NCI-H69 (cell line): ENCODE measurements around the gene PKNOX2.

Source experiments
- DNase-seq: peaks from one replicate; lab custom pipeline; 2025; lab: John Stamatoyannopoulos, UW

PKNOX2 gene

DNA sequence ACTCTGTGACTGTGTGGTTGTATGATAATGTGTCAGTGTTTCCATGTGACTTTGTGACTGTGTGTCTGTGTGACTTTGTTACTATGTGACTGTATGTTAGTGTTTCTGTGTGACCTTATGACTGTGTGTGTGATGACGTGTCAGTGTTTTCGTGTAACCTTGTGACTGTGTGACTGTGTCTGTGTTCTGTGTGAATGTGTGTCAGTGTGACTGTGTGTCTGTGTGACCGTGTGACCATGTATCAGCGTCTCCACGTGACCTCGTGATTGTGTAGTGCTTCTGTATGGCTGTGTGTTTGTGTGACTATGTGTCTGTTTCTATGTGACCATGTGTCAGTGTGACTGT, 9.5 kb upstream of the PKNOX2 start:
- DNase-seq, result no peak

DNA sequence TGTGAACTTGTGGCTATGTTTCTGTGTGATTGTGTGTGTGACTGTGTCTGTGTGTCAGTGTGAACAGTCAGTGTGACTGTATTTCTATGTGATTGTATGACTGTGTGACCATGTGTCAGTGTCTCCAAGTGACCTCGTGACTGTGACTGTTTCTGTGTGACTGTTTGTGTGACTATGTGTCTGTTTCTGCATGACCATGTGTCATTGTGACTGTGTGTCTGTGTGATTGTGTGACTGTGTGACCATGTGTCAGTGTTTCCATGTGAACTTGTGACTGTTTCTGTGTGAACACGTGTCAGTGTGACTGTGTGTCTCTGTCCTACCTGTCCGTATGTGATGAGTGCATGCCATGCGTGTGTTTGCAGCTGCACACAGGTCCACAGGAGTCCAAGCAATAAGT, 8.8 kb upstream of the PKNOX2 start:
- DNase-seq, result no peak

DNA sequence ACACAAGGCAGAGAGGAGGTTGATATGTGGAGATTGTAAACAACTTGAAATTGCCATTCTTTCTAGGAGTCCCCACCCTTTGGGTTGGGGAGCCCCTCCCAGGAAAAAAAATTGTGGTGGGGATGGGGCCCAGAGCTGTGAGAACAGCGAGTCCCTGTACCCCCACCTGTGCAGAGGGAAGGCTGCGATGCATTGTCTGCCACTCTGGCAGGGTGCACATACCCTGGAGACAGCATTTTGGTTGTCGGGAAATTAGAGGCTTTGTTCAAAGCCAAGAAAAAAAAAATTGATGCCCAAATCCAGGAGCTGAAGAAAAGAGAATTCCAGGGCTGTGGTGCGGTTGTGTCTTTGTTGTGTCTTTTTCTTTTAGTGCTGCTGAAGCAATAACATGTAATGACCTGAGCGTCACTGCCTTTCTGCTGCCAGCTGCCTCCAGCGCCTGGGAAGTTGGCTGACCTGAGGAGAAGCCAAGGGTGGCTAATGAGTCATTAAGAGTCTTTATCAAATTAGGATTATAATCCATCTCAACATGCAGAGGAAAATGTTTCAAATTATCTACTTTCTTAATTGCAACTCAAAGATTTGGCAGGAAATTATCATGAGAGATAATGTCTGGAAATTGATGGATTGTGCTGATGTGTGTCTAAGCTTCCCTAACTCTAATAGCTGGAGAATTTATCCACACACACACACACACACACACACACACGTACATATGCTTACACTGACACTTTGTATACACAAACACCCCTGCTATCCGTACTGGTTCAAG, 8.0 kb upstream of the PKNOX2 start:
- DNase-seq, result peak; percentile 25

DNA sequence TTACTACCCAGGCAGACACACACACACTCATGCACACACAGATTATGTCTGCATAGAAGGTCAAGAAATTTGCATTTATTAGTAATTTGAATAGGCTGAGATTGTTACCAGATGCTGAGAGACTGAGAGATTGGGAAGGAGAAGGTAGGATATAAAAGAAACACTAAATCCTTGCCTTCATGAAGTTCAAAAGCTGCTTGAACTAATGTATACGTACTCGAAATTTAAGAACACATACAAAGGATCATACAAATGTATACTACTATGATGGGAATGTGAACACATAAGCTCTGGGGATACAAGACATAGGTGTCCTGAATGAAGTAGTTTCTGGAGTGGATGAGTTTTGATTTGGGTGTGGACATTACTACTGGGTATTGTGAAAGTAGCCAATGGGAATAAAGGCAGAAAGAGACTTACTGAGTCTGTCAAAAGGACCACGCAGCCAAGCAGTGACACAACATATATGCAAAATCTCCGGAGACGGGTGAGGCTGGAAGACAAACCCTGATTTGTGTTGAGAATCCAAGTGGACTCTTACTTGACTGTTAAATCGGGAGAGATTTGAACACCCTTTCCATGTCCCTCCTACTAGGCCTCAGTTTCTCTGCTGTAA, 7.3 kb upstream of the PKNOX2 start:
- DNase-seq, result no peak

DNA sequence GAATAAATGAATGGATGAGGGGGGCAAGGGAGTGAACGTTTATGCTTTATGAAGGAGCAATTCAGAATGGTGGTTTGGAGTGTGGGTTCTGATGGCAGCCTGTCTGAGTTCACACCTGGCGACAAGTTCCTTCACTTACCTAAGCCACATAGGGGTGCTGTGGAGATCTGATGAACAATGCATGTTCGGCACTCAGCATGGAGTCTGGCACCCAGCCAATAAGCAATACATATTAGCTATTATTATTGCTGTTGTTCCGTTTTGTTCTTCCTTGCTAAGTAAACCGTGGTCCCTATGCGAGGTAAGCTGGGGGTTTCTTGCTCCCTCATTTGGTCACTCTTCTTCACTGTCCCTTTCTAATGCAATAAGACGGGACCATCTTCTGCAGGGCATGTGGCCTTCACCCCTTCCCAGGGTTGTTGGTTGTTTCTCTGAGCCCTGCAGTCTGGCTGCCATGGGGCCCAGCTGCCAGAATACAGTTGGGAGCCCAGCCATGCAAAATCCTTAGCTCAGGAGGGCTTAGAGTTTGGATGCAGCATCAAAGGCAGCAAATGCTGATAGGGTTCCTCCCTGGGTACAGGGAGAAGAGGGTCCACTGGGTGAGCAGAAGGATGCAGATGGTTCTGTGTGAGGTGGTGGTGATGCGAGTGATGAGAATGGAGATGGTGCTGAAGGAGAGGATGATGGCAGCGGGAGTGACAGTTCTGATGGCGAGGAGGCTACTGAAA, 6.4 kb upstream of the PKNOX2 start:
- peak; percentile 45 for DNase-seq

DNA sequence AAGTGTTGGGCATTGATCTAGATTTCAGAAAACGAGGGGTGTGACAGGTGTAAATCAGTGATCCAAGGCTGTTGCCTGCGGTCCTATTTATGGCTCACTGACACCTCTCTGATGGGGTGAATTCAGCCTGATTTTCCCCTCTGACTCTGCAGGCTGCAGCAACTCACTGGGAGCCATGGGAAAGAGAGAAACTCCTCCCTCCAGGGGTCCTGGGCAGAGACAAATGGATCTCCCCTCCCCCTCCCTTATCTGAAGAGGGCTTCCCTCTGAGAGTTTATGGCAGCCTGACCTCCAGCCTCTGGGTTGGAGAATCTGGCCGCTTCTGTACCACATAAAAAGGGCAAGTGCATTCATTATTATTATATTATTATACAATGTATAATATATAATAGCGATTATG, 1.8 kb upstream of the PKNOX2 start:
- DNase-seq, result no peak

DNA sequence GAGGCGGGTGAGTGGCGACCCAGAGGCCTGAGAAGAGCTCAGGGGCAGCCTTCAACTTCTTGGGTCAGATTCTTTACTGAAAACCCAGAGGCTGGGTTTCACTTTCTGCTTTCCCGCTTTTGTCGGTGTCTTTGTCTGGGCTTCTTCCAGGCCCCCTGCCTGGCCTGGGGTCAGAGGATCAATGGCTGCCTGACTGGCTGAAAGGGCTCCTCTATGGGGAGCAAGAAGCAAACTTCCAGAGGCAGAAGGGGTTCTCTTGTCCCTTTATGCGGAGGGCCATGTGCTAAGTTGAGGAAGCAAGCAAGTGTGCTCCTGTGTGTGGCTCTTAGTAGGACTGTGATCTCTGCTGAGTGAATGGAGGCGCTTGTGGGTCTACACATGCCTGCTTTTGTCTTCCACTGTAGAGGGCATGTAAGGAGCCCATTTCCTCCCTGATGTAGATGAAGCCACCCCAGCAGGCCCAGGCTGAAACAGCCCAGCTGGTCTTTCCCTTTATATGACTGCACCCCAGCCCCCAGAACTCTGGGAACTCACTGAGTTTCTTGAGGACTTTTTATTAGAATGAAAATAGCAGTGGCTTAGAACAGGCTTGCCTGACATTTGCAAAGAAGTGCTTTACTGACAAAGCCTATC, 1.0 kb upstream of the PKNOX2 start:
- DNase-seq, result no peak

DNA sequence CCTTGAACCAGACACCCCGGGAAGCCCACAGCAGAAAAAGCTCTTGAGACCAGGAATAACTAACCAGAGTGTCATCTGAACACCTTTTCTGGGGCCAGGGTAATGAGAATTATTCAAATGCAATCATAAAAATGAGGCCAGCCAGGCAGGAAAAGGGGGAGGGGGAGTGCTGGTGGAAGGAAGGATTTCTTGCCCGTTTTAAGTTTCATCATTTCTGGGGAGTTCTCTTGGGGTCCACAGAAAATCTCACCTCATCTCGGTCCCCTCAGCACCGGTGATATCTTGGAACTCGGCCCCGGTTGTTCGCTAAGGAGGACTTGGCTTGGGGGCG, 495 bp upstream of the PKNOX2 start:
- no peak for DNase-seq

DNA sequence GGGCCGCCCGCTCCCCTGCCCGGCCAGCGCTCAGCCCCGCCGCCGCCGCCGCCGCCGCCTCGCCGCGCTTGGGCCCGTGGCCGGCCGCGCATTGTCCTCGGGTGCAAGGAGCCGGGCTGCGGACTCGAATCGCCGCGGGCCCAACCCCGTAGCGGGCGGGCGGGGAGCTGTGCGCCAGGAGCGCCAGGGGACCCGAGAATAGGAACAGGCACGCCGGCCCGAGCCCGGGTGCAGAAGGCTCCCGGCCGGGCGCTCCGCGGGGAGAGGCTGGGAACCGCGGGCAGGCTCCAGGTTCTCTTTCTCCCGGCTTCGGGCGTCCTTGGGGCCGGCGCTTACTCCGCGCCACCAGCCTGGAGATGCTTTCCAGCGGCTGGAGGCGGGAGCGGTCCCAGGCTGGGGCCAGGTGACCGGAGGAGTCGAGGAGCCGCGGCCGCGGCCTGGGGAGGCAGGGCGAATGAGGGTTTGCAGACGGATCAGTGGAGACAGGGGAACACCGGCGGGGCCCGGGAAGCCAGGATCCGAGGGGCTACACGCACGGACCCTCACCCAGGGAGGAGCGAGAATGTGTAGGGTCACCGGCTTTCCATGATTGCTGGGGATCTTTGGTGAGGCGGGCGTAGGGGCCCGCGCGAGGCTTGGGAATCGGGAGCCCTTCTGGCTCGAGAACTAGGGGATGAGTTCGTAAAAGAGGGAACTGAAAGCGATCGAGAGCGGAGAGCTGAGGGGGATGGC, 726 bp downstream of the PKNOX2 start:
- peak; percentile 68 for DNase-seq

DNA sequence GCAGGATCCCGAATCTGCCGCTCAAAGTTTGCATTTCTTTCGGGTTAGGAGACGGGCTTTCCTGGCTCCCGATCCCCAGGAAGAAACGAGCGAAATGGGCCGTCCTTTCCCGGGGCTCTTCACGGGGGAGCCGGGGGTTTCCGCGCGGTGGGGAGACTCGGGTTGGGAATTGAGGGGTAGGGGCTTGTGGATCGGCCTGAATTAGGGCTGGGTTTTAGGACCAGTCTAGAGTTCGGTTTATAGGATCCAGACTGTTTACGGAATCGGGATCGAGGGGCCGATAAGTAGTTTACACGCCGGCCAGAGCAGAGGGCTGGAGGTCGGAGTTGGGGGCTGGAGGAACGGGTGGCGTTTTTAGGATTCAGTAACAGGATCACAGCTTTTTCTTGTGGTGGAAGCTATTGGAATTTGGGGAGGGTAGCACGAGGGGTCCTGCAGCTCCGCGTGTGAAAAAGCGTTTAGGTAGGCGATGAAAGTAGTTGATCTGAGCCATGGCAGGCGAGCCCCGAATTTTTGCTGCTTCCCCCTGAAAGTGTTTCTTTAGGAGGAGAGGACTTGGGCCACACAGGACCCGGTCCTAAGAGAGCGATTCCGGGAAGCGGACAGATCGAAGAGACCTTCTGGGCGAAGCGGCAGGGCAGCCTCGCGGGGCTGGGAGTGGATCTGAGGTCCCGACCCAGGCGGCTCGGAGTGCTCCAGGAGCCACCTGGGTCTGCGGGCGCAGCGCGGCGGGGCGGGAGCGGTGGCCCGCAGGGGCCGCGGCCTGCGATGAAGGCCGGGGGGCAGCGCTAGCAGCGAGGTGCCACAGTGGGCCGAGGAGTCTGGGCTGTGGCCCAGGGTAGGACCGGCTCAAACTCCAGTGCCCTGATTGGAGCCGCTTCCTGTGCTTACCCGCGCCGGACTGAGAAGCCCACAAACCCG, 1.6 kb downstream of the PKNOX2 start:
- DNase-seq, result no peak

DNA sequence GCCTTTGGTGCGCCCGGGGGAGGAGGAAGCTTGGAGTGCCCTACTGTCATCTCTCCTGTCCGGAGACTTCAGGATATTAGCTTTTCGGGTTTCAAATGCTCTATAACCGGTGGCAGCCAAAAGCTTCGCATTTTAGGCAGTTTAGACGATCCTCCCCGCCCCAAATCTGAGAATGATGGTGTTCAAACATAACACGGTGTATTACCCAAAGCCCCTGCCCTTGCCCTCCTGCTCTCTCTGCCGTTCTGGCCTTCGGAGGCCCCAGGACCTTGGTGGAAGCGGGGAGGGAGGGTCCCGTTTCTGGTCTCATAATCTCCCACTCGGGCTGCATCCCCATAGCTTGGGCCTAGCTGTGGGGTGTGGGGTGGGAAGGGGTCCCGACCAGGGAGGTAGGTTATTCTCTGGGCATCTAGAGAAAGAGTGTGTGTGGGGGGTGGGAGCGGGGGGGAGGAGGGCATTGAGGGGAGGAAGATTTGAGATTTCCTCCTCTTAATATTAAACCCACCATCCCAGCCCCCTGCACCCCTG, 2.3 kb downstream of the PKNOX2 start:
- DNase-seq, result no peak

DNA sequence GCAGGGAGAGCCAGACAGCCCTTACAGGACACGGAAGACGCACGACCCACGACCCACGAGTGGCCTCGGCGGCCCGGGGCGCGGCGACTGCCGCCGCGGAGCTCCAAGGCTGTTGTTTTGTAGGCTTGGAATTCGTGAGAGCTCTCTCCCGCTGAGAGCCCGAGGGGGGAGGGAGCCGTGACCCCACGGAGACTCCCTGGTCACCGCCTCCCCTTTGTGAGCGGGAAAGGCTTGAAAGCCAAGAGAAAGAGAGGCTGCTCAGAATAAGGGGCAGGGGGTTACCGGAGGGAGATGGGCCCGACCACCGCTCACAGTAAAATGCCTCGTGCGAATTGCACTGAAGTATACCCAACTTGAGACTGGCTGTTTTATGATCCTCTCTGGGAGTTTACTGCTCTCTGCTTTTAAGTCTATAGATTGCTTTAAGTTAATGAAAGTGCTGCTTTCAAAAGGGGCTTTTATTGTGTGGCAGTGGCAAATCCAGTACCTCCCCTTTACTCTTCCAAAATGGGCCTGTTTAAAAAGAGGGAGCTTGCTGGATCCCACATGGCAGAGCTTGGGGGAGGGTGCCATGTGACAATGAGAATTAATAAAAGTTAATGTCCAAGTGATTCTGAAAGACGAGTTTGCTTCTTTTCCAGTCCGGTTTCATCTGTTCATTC, 2.9 kb downstream of the PKNOX2 start:
- DNase-seq, result no peak

DNA sequence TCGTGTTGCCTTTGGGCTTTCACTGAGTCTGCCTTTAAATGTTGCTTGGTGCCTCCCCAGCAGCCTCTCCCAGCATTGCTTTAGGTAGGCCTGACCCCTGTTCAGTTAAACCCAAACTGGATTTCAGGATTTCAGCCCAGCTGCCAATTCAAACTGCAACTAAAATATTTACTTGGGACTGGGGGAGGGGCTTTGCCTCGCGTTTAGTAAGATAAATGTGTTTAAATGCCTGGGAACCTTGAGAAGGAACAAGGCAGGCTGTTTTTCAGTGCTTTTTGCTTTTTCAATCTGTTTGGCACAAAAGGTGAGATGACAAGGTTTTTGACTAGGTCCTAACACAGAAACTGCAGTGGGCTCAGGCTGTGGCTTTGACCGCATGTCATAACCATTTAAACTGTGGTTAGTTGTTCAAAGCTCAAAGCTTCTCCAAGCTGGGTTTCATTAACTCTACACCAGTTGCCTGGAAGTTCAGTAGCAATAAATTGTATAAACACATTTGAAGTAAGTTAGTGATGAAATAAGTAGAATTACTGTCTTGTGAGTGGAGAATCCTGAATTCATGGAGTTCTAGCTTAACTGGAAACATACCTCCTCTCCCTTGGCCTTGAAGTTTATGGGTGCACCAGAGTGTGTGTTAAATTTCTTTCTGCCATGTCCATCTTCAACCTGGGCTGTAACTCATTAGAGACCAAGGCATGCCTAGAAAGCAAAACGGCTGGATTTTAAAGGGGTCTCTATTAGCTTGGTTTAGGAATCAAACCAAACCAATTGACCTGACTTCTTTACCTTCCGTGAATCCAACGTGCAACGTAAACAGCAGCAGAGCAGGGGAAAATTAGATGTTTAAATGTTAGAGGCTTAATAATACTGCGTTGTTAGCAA, 3.6 kb downstream of the PKNOX2 start:
- no peak for DNase-seq

DNA sequence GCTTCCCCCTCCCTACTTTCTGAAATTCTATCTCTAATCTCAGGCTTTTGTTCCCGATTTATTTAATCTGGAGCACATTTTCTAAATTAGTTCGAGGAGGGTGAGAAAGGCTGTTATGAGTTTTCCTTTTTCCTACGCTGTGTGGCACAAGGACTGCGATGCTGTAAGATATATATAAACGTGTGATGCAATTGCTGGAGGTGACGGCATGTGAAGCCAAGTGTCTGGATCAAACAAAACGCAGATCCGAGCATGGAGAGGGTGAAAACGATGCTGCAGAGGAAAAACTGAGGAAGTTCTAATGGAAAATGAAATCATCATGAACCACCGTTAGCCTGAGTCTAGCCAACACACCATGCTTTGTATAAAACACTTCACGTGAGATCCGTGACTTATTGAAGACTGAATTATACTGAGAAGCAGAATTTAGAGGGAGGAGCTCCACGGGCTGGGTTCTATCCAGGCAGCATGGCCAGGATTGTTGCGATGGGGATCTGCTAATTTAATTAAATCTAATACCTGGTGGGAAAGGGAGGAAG, 4.4 kb downstream of the PKNOX2 start:
- no peak for DNase-seq

DNA sequence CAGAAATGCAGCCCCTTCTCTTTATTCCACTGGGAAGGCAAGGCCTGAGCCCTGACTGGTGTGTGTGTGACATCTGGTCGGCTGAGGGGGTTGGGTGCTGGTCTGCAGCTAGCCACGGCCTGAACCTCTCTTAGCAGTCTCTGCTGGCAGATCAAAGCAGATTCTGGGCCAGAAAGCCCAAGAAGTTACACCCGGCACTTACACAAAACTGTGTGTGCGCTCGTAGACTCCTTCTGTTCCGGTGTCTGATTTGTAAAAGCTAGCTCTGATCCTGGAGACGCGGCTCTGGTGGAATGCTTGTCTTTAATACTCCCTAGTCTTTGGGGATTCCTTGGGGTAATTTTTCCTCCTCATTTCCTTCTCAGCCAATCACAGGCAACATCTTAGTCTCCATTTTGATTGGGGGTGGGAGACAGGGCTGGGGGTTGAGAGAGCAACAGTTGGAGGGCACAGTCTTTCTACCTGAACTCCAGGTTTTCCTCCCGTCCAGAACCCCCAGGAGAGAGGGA, 5.5 kb downstream of the PKNOX2 start:
- DNase-seq, result no peak

DNA sequence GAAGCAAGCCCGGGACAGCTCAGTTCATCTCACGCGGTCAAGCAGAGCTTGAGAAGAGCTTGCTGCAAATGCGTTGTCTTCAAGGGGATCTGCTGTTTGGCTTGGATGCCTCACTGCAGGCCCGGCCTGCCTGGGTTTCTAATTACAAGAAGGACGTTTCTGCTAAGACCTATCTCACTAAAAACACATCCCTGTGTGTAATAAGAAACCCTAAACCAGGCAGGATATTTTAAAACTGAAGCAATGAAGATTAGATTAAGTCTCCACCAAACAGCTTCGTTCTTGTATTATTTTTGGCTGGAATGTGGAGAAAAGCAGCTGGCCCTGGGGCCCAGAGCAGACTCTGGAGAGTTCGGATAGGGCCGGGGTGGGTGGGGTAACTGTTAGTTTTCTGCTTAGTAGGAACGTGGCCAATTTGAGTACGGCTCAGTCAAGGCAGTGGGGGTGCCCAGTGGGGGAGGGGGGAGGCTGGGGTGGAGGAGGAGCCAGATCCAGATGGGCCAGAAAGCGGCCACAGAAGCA, 6.0 kb downstream of the PKNOX2 start:
- DNase-seq, result no peak

DNA sequence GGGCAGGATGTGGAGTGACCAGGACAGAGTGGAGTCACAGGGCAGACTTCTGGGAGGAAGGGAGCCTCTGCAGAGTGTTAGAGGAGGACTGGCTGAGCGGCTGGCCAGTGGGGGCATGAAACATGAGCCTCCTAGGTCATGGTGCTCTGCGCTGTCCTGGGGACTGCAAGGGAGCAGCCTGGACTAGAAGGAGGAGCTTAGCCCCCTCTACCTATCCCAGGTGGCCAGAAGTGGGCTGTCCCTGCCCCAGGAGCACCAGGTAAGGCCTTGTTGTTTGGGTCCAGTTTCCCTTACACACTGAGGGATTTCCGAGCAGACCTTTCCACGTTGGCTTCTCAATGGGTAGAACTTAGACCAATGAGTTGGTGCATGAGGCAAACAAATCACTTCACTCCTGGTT, 7.4 kb downstream of the PKNOX2 start:
- no peak for DNase-seq

DNA sequence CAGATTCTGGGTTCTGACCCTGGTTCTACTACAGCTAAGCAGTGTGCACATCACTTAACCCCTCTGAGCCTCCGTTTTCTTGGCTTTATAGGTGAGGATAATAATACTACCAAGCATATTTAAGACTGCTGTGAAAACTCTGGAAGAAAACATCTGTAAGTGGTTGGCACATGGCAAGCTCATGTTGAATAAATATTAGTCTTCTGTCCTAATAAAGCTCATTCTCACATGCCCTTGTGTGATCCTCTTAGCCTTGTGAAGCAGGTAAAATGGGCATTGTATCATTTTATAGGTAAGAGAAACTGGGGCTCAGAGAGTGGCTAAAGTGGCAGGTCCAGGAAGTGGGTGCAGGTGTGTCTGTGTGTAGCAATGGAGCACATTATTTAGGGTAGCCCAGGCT, 8.5 kb downstream of the PKNOX2 start:
- DNase-seq, result no peak

DNA sequence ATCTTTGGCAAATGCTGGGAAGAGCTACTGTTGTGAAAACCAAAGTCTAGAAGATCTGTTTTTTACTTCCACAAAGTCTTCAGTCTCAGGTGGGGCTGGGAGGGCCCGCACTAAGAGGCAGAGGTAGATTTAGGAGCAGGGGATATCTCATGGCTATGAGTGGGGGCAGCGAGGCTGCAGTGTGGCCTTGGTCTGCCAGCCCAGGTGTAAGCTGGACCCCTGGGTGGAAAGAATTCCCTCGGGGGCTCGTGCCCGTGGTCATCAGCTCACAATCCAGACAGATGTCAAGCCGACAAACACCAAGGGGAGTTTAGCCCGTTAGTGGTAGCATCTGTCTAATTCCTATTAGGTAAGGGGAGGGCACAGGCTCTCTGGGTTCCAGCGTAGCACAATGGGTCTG, 9.0 kb downstream of the PKNOX2 start:
- DNase-seq, result peak; percentile 14
